A549 (cell line): ENCODE results near the gene TKFC. TPM values are rescaled to one million over a fixed set of nuclear protein-coding genes. Genes with fewer than 3 reads are reported as not detected.

ENCODE experiments used
- ATAC-seq, 2 experiments: fragments of 200-7000 bp in 1 of 2; fragments of >200 bp in 1 of 2; cut with Nextera tagmentation in 1 of 2; cut with Tn5 transposase in 1 of 2; 3 replicates each; pipeline versions ENCODE4 v1.8.0 to v1.9.1; 2018 to 2020; ENCODE audit warnings: mild to moderate bottlenecking in 1 of 2, moderate library complexity in 1 of 2
- CTCF ChIA-PET: fragments of 300-600 bp; sonication (Branson Sonifier 250); formaldehyde crosslinking; extraction: SDS; loops from one replicate; lab custom pipeline; 2021; ENCODE audit warnings: antibody characterized with exemption, inconsistent platforms; lab: Yijun Ruan, JAX
- POLR2A ChIA-PET: fragments of 350-600 bp; formaldehyde crosslinking; extraction: SDS; loops from one replicate; lab custom pipeline; 2021; ENCODE audit warnings: antibody characterized with exemption, inconsistent platforms; lab: Yijun Ruan, JAX
- DNase-seq, 2 experiments: peaks; one replicate each; pipeline versions ENCODE4 v3.0.0 to v3.0.0-alpha.2; 2011 to 2016; ENCODE audit warnings: low read depth in 1 of 2, low spot score in 1 of 2
- FAIRE-seq: peaks from 2 replicates; lab custom pipeline; 2011; peaks lifted over from hg19 to GRCh38; lab: Jason Lieb, UNC
- H3K27ac ChIP-seq, 2 experiments: fragments of >200 bp; sonication (Bioruptor Twin); formaldehyde crosslinking; 3 replicates each; pipeline ENCODE4 v1.5.1; 2016 to 2017
- H3K4me1 ChIP-seq: fragments of >200 bp; sonication (Bioruptor Twin); formaldehyde crosslinking; 3 replicates; pipeline ENCODE4 v1.6.1; 2016
- H3K4me2 ChIP-seq: fragments of >200 bp; sonication (Bioruptor Twin); formaldehyde crosslinking; 3 replicates; pipeline ENCODE4 v1.6.1; 2016
- H3K4me3 ChIP-seq: fragments of >200 bp; sonication (Bioruptor Twin); formaldehyde crosslinking; 3 replicates; pipeline ENCODE4 v1.5.1; 2016
- H3K9me3 ChIP-seq: fragments of >200 bp; sonication (Bioruptor Twin); formaldehyde crosslinking; 3 replicates; pipeline ENCODE4 v1.6.1; 2016
- ATOH8 ChIP-seq: fragments of 250-450 bp; sonication (Bioruptor Pico); IDR thresholded peaks from 2 replicates; pipeline ENCODE4 v1.5.0; 2020; ENCODE audit warnings: low read depth, mild to moderate bottlenecking, moderate library complexity
- BHLHE40 ChIP-seq: IDR thresholded peaks from 2 replicates; pipeline ENCODE4 v1.6.1; 2012; ENCODE audit warnings: low read depth, low read length, inconsistent platforms
- CEBPB ChIP-seq, 2 experiments: fragments of >200 bp in 1 of 2; sonication (Bioruptor Twin) in 1 of 2; formaldehyde crosslinking in 1 of 2; IDR thresholded peaks; 2 replicates each; pipeline ENCODE4 v1.6.1; 2012 to 2016
- CHD4 ChIP-seq: fragments of 200-600 bp; sonication (generic); IDR thresholded peaks from 2 replicates; pipeline ENCODE4 v1.6.1; 2016; ENCODE audit warnings: antibody characterized with exemption, mild to moderate bottlenecking, borderline replicate concordance
- CTCF ChIP-seq: fragments of >200 bp; sonication (Bioruptor Twin); formaldehyde crosslinking; IDR thresholded peaks from 3 replicates; pipeline ENCODE4 v1.5.1; 2016
- E2F6 ChIP-seq: IDR thresholded peaks from 2 replicates; pipeline ENCODE4 v1.6.1; 2012; ENCODE audit warnings: low read depth, borderline replicate concordance
- EHF ChIP-seq: fragments of 250-450 bp; sonication (Bioruptor Pico); IDR thresholded peaks from 2 replicates; pipeline ENCODE4 v1.5.0; 2020; ENCODE audit warnings: mild to moderate bottlenecking
- FOXS1 ChIP-seq: fragments of 250-450 bp; sonication (Bioruptor Pico); IDR thresholded peaks from 2 replicates; pipeline ENCODE4 v1.5.0; 2020; ENCODE audit warnings: mild to moderate bottlenecking, moderate library complexity
- GATA3 ChIP-seq: IDR thresholded peaks from 2 replicates; pipeline ENCODE4 v1.6.1; 2012; ENCODE audit warnings: borderline replicate concordance
- HDAC2 ChIP-seq: fragments of 200-600 bp; sonication (generic); IDR thresholded peaks from 2 replicates; pipeline ENCODE4 v1.6.1; 2016
- HES2 ChIP-seq: fragments of >200 bp; sonication (Bioruptor Twin); formaldehyde crosslinking; IDR thresholded peaks from 2 replicates; pipeline ENCODE4 v1.6.1; 2016
- HEYL ChIP-seq: fragments of 250-450 bp; sonication (Bioruptor Pico); IDR thresholded peaks from 2 replicates; pipeline ENCODE4 v1.8.0; 2021; ENCODE audit warnings: mild to moderate bottlenecking, moderate library complexity
- HOXA7 ChIP-seq: fragments of 250-450 bp; sonication (Bioruptor Pico); IDR thresholded peaks from 2 replicates; pipeline ENCODE4 v1.5.0; 2020; ENCODE audit warnings: mild to moderate bottlenecking, moderate library complexity
- HOXB13 ChIP-seq: fragments of 250-450 bp; sonication (Bioruptor Pico); IDR thresholded peaks from 2 replicates; pipeline ENCODE4 v1.5.0; 2020; ENCODE audit warnings: low read depth, mild to moderate bottlenecking, moderate library complexity
- KDM5A ChIP-seq: fragments of 200-600 bp; sonication (generic); IDR thresholded peaks from 2 replicates; pipeline ENCODE4 v1.6.1; 2016; ENCODE audit warnings: antibody characterized with exemption, mild to moderate bottlenecking
- MAFK ChIP-seq: fragments of 450-650 bp; IDR thresholded peaks from 2 replicates; pipeline ENCODE4 v1.6.1; 2014; ENCODE audit not compliant: partially characterized antibody
- MAX ChIP-seq: IDR thresholded peaks from 2 replicates; pipeline ENCODE4 v1.6.1; 2012
- MAZ ChIP-seq: fragments of 150-350 bp; IDR thresholded peaks from 2 replicates; pipeline ENCODE4 v1.6.1; 2014; ENCODE audit warnings: antibody characterized with exemption, low read depth, low read length, borderline replicate concordance
- NFE2L2 ChIP-seq: fragments of 150-350 bp; conservative IDR thresholded peaks from 2 replicates; pipeline ENCODE4 v1.6.1; 2014; ENCODE audit warnings: low read length
- PBX3 ChIP-seq: IDR thresholded peaks from 2 replicates; pipeline ENCODE4 v1.6.1; 2012
- POLR2AphosphoS2 ChIP-seq: conservative IDR thresholded peaks from 2 replicates; pipeline ENCODE4 v1.6.1; 2012; ENCODE audit warnings: low read length, improper control_type of control experiment, inconsistent platforms
- RCOR1 ChIP-seq: fragments of 150-350 bp; IDR thresholded peaks from 2 replicates; pipeline ENCODE4 v1.6.1; 2014; ENCODE audit warnings: antibody characterized with exemption, low read length, low read depth
- TP53 ChIP-seq: fragments of 250-450 bp; sonication (Bioruptor Pico); IDR thresholded peaks from 2 replicates; pipeline ENCODE4 v1.5.0; 2021; ENCODE audit warnings: mild to moderate bottlenecking, moderate library complexity
- ZFP36 ChIP-seq: fragments of 450-650 bp; IDR thresholded peaks from 2 replicates; pipeline ENCODE4 v1.6.1; 2014; ENCODE audit warnings: borderline replicate concordance; ENCODE audit not compliant: partially characterized antibody
- ZNF302 ChIP-seq: fragments of 250-450 bp; sonication (Bioruptor Pico); IDR thresholded peaks from 2 replicates; pipeline ENCODE4 v1.9.0; 2021; ENCODE audit warnings: inconsistent platforms, mild to moderate bottlenecking, moderate library complexity
- ZSCAN20 ChIP-seq: fragments of 250-450 bp; sonication (Bioruptor Pico); IDR thresholded peaks from 2 replicates; pipeline ENCODE4 v1.8.0; 2022; ENCODE audit warnings: mild to moderate bottlenecking, moderate library complexity
- WGBS: methylation state at CpG from one replicate; pipeline ENCODE4 v1.1.6; 2017; ENCODE audit errors: missing lambda C conversion rate; 5-methylcytosine and 5-hydroxymethylcytosine counted together
- polyA plus RNA-seq, 4 experiments: library from polyadenylated mRNA; depleted of rRNA in 3 of 4; stranded (reverse); fragments of >200 nt; fragmentation: RNase III in 1 of 4; extraction: RNeasy Plus Mini Kit Qiagen cat#74134 plus additional on column Dnase treatment in 1 of 4; gene quantifications; 2 replicates in 3 of 4; 3 replicates in 1 of 4; pipeline ENCODE4 v1.2.3, GENCODE V29; 2011 to 2017

The TKFC gene
- polyA plus RNA-seq, 2 of the 4 experiments (the other 2 are of a cell fraction), result 46.5 to 48.7 TPM

GRCh38 chr11:61341706-61342105 is 8.7 kb downstream of the TKFC start:
- FAIRE-seq, result no peak
- WGBS, result 96% methylated on average over 4 of the region's 4 CpGs
- no peak overlapping the region for H3K4me3 ChIP-seq
- no peak for DNase-seq
- H3K27ac ChIP-seq, result no peak overlapping the region
- H3K9me3 ChIP-seq, result no peaks in the 10 kb centered on the region
- ChIA-PET CTCF (interaction anchor here (1.2 to 10.9 kb wide), 3 partner anchors 10 to 39 kb away, joined by 4 to 552 read pairs (median 368); partner anchors contain the start of genes CYB561A3 and TMEM138), POLR2A (interaction anchor here (0.9 kb wide), 1 partner anchor 20 kb away, joined by 9 read pairs; the partner anchor contains the start of genes CYB561A3 and TMEM138)
- no peak overlapping the region for H3K4me2 ChIP-seq
- TF ChIP-seq E2F6, result no peak
- TF ChIP-seq POLR2AphosphoS2, result no peak
- TF ChIP-seq PBX3, result no peak
- no peak for TF ChIP-seq FOXS1 (CRISPR knock-in tag)
- TF ChIP-seq BHLHE40, result no peak
- no peak for TF ChIP-seq HEYL
- TF ChIP-seq GATA3, result no peak
- TF ChIP-seq CHD4, result no peak
- TF ChIP-seq HOXB13, result no peak
- TF ChIP-seq TP53 (CRISPR knock-in tag), result no peak
- no peak for TF ChIP-seq MAFK
- TF ChIP-seq MAZ, result no peak
- no peak for TF ChIP-seq ZNF302 (CRISPR knock-in tag)
- no peak for TF ChIP-seq CEBPB (IDR thresholded peaks at IDR 0.05)
- no peaks in the 10 kb centered on the region for H3K4me1 ChIP-seq
- ATAC-seq, result no peak

GRCh38 chr11:61342207-61342803 is 9.3 kb downstream of the TKFC start:
- TF ChIP-seq KDM5A (no peak), MAX (no peak)
- Histone ChIP-seq H3K9me3 (no peaks in the 10 kb centered on the region), H3K27ac (no peak overlapping the region), H3K4me2 (no peak overlapping the region), H3K4me1 (no peaks in the 10 kb centered on the region), H3K4me3 (no peak overlapping the region)
- ChIA-PET POLR2A (interaction anchor here (0.9 kb wide), 1 partner anchor 19 kb away, joined by 9 read pairs; the partner anchor contains the start of genes CYB561A3 and TMEM138), CTCF (interaction anchor here (1.2 to 10.9 kb wide), 3 partner anchors 11 to 38 kb away, joined by 4 to 552 read pairs (median 368); partner anchors contain the start of genes CYB561A3 and TMEM138)
- 94% methylated on average over 19 of the region's 20 CpGs for WGBS
- DNase-seq, result no peak
- ATAC-seq, result no peak
- no peak for FAIRE-seq

GRCh38 chr11:61343792-61344745 is 11.0 kb downstream of the TKFC start:
- ChIA-PET POLR2A (interaction anchor here (1.2 to 4.8 kb wide), 2 partner anchors 7 to 18 kb away, joined by 3 to 22 read pairs; partner anchors contain the start of genes CYB561A3 and TMEM138), CTCF (interaction anchor here (0.8 to 33.1 kb wide), 3 partner anchors 8 to 42 kb away, joined by 3 to 521 read pairs (median 10); partner anchors contain the start of gene TMEM216)
- H3K4me1 ChIP-seq, result no peaks in the 10 kb centered on the region
- no peak overlapping the region for H3K27ac ChIP-seq
- DNase-seq, result no peak
- no peak for FAIRE-seq
- H3K4me2 ChIP-seq, result no peak overlapping the region
- no peak overlapping the region for H3K4me3 ChIP-seq
- WGBS, result 93% methylated on average over 29 of the region's 29 CpGs
- ATAC-seq, result no peak
- no peaks in the 10 kb centered on the region for H3K9me3 ChIP-seq
- TF ChIP-seq MAX (no peak), CTCF (no peak), ZSCAN20 (CRISPR knock-in tag) (no peak), ZFP36 (no peak), HES2 (no peak), ATOH8 (CRISPR knock-in tag) (no peak), RCOR1 (no peak), ZNF302 (CRISPR knock-in tag) (no peak), EHF (CRISPR knock-in tag) (no peak), NFE2L2 (no peak), HDAC2 (no peak), HOXA7 (CRISPR knock-in tag) (no peak)
